Medulla oblongata (tissue), 1 donor: ENCODE measurements around the gene GNPTG.
A peak's percentile ranks its signal among the peaks of the same experiment; 100 is the strongest.

Experiments
- DNase-seq: peaks from one replicate; pipeline ENCODE4 v3.0.0-alpha.2; 2015; ENCODE audit errors: extremely low spot score

GNPTG gene

GRCh38 chr16:1351582-1352362 lies at the start of gene GNPTG, which contains the start of gene TSR3:
GNPTG (plus strand) TSS chr16:1351931; CDS start chr16:1351966, 35 bp downstream.
TSR3 (minus strand) TSS chr16:1351878; CDS start chr16:1351804, 74 bp downstream.
- peak; percentile 81 for DNase-seq

GRCh38 chr16:1305823-1306222 lies 45.9 kb upstream of the GNPTG start:
- DNase-seq: no peak

GRCh38 chr16:1306334-1306733 lies 45.4 kb upstream of the GNPTG start:
- no peak for DNase-seq

- DNase-seq: no peak
Measured at GRCh38 chr16:1308036-1308976, 43.4 kb upstream of the GNPTG start.

- DNase-seq: peak; percentile 98
Measured at GRCh38 chr16:1308977-1309885, 42.5 kb upstream of the GNPTG start, which contains the start of gene UBE2I. UBE2I (plus strand) TSS chr16:1309636; CDS start chr16:1314031, 4,395 bp downstream.

GRCh38 chr16:1309888-1310831 lies 41.6 kb upstream of the GNPTG start:
- DNase-seq: no peak

GRCh38 chr16:1310832-1311200 lies 40.9 kb upstream of the GNPTG start:
- no peak for DNase-seq

GRCh38 chr16:1311212-1311737 lies 40.5 kb upstream of the GNPTG start:
- DNase-seq: no peak

- DNase-seq: peak; percentile 7
Measured at GRCh38 chr16:1311738-1312466, 39.8 kb upstream of the GNPTG start.

- no peak for DNase-seq
Measured at GRCh38 chr16:1312467-1312816, 39.3 kb upstream of the GNPTG start.

GRCh38 chr16:1312903-1313302 lies 38.8 kb upstream of the GNPTG start:
- DNase-seq: no peak

- no peak for DNase-seq
Measured at GRCh38 chr16:1313721-1314369, 37.9 kb upstream of the GNPTG start.

- DNase-seq: no peak
Measured at GRCh38 chr16:1314399-1315068, 37.2 kb upstream of the GNPTG start.

- no peak for DNase-seq
Measured at GRCh38 chr16:1315081-1316032, 36.4 kb upstream of the GNPTG start.

- no peak for DNase-seq
Measured at GRCh38 chr16:1316033-1316405, 35.7 kb upstream of the GNPTG start.

- no peak for DNase-seq
Measured at GRCh38 chr16:1317479-1318267, 34.1 kb upstream of the GNPTG start.

- DNase-seq: no peak
Measured at GRCh38 chr16:1318268-1318545, 33.5 kb upstream of the GNPTG start.
